ENCODE data around the gene ZNF695. TPM values are rescaled to one million over a fixed set of nuclear protein-coding genes. Genes with fewer than 3 reads are reported as not detected.
"Not testable (repeated sequence)": the region's sequence is repeated elsewhere in the genome, so short reads cannot be mapped to it uniquely, and the experiment has no call there.

Gene ZNF695
- total RNA-seq (2014; rRNA removed; shearing (Covaris generic)), result 15.3 and 22.7 TPM in 2 replicates

GRCh38 chr1:247007511-247008405, at the start of gene ZNF695:
TSS of gene ZNF695 (minus strand) at chr1:247008057. CDS start at chr1:247007908, 149 bp downstream.
- Histone ChIP-seq H3K36me3 (replicated peaks; ENCODE audit: control insufficient read depth, insufficient read depth, low read length) (no peaks in the 10 kb centered on the region), H3K27me3 (ENCODE audit: control insufficient read depth, insufficient read depth, low read length) (peaks cover 2% of the 10 kb centered on the region; the same call in 1 of the 2 replicates), H3K4me3 (ENCODE audit: insufficient read depth, low read depth, low read length) (peak within 1 kb of the TSS; percentile 92)
- DNase-seq, result peak; percentile 97

GRCh38 chr1:247056071-247056470, 48.2 kb upstream of the ZNF695 start:
- no peaks in the 10 kb centered on the region for H3K27me3 ChIP-seq (ENCODE audit: control insufficient read depth, insufficient read depth, low read length)
- no peak overlapping the region for H3K4me3 ChIP-seq (ENCODE audit: insufficient read depth, low read depth, low read length)
- DNase-seq, result no peak
- no peaks in the 10 kb centered on the region for H3K36me3 ChIP-seq (replicated peaks; ENCODE audit: control insufficient read depth, insufficient read depth, low read length)

- Histone ChIP-seq H3K4me3 (ENCODE audit: insufficient read depth, low read depth, low read length) (no peak overlapping the region), H3K36me3 (replicated peaks; ENCODE audit: control insufficient read depth, insufficient read depth, low read length) (no peaks in the 10 kb centered on the region), H3K27me3 (ENCODE audit: control insufficient read depth, insufficient read depth, low read length) (no peaks in the 10 kb centered on the region)
- DNase-seq, result no peak
Observed at GRCh38 chr1:247054992-247055415, 47.1 kb upstream of the ZNF695 start.

GRCh38 chr1:247047702-247048101, 39.8 kb upstream of the ZNF695 start:
- H3K4me3 ChIP-seq (ENCODE audit: insufficient read depth, low read depth, low read length), result no peak overlapping the region
- DNase-seq, result no peak

GRCh38 chr1:247047260-247047659, 39.4 kb upstream of the ZNF695 start:
- Histone ChIP-seq H3K36me3 (replicated peaks; ENCODE audit: control insufficient read depth, insufficient read depth, low read length) (no peaks in the 10 kb centered on the region), H3K4me3 (ENCODE audit: insufficient read depth, low read depth, low read length) (no peak overlapping the region), H3K27me3 (ENCODE audit: control insufficient read depth, insufficient read depth, low read length) (no peaks in the 10 kb centered on the region)
- no peak for DNase-seq

More at GRCh38 chr1:247047702-247048101, 39.8 kb upstream of the ZNF695 start:
- Histone ChIP-seq H3K36me3 (replicated peaks; ENCODE audit: control insufficient read depth, insufficient read depth, low read length) (no peaks in the 10 kb centered on the region), H3K27me3 (ENCODE audit: control insufficient read depth, insufficient read depth, low read length) (no peaks in the 10 kb centered on the region)

- Histone ChIP-seq H3K36me3 (replicated peaks; ENCODE audit: control insufficient read depth, insufficient read depth, low read length) (peaks cover 3% of the 10 kb centered on the region; the same call in 1 of the 2 replicates), H3K4me3 (ENCODE audit: insufficient read depth, low read depth, low read length) (no peak overlapping the region), H3K27me3 (ENCODE audit: control insufficient read depth, insufficient read depth, low read length) (no peaks in the 10 kb centered on the region)
- DNase-seq, result no peak
Observed at GRCh38 chr1:247043406-247043805, 35.5 kb upstream of the ZNF695 start.

- no peak for DNase-seq
- H3K36me3 ChIP-seq (replicated peaks; ENCODE audit: control insufficient read depth, insufficient read depth, low read length), result peaks cover 16% of the 10 kb centered on the region
- no peak overlapping the region for H3K4me3 ChIP-seq (ENCODE audit: insufficient read depth, low read depth, low read length)
- no peaks in the 10 kb centered on the region for H3K27me3 ChIP-seq (ENCODE audit: control insufficient read depth, insufficient read depth, low read length)
Observed at GRCh38 chr1:247037511-247038320, 29.9 kb upstream of the ZNF695 start.

- not testable (repeated sequence) for DNase-seq; H3K4me3 ChIP-seq (ENCODE audit: insufficient read depth, low read depth, low read length); H3K36me3 ChIP-seq (replicated peaks; ENCODE audit: control insufficient read depth, insufficient read depth, low read length); H3K27me3 ChIP-seq (ENCODE audit: control insufficient read depth, insufficient read depth, low read length)
Observed at GRCh38 chr1:247032306-247032705, 24.4 kb upstream of the ZNF695 start.

GRCh38 chr1:247024658-247025057, 16.8 kb upstream of the ZNF695 start:
- not testable (repeated sequence) for H3K4me3 ChIP-seq (ENCODE audit: insufficient read depth, low read depth, low read length); DNase-seq; H3K36me3 ChIP-seq (replicated peaks; ENCODE audit: control insufficient read depth, insufficient read depth, low read length); H3K27me3 ChIP-seq (ENCODE audit: control insufficient read depth, insufficient read depth, low read length)

- no peaks in the 10 kb centered on the region for H3K27me3 ChIP-seq (ENCODE audit: control insufficient read depth, insufficient read depth, low read length)
- H3K36me3 ChIP-seq (replicated peaks; ENCODE audit: control insufficient read depth, insufficient read depth, low read length), result no peaks in the 10 kb centered on the region
- no peak overlapping the region for H3K4me3 ChIP-seq (ENCODE audit: insufficient read depth, low read depth, low read length)
- no peak for DNase-seq
Observed at GRCh38 chr1:247013391-247013790, 5.5 kb upstream of the ZNF695 start.

- Histone ChIP-seq H3K36me3 (replicated peaks; ENCODE audit: control insufficient read depth, insufficient read depth, low read length) (no peaks in the 10 kb centered on the region), H3K27me3 (ENCODE audit: control insufficient read depth, insufficient read depth, low read length) (peaks cover 2% of the 10 kb centered on the region; the same call in 1 of the 2 replicates), H3K4me3 (ENCODE audit: insufficient read depth, low read depth, low read length) (no peak overlapping the region)
- DNase-seq, result no peak
Observed at GRCh38 chr1:247008406-247008799, 546 bp upstream of the ZNF695 start.

GRCh38 chr1:247004081-247004480, 3.8 kb downstream of the ZNF695 start:
- H3K27me3 ChIP-seq (ENCODE audit: control insufficient read depth, insufficient read depth, low read length); H3K36me3 ChIP-seq (replicated peaks; ENCODE audit: control insufficient read depth, insufficient read depth, low read length); DNase-seq; H3K4me3 ChIP-seq (ENCODE audit: insufficient read depth, low read depth, low read length): not testable (repeated sequence)

GRCh38 chr1:246989901-246990300, 18.0 kb downstream of the ZNF695 start:
- no peak overlapping the region for H3K4me3 ChIP-seq (ENCODE audit: insufficient read depth, low read depth, low read length)
- no peaks in the 10 kb centered on the region for H3K27me3 ChIP-seq (ENCODE audit: control insufficient read depth, insufficient read depth, low read length)
- no peak for DNase-seq
- peaks cover 21% of the 10 kb centered on the region for H3K36me3 ChIP-seq (replicated peaks; ENCODE audit: control insufficient read depth, insufficient read depth, low read length)

GRCh38 chr1:246988316-246988715, 19.5 kb downstream of the ZNF695 start:
- no peak for DNase-seq
- H3K27me3 ChIP-seq (ENCODE audit: control insufficient read depth, insufficient read depth, low read length), result no peaks in the 10 kb centered on the region
- no peak overlapping the region for H3K4me3 ChIP-seq (ENCODE audit: insufficient read depth, low read depth, low read length)
- H3K36me3 ChIP-seq (replicated peaks; ENCODE audit: control insufficient read depth, insufficient read depth, low read length), result peaks cover 25% of the 10 kb centered on the region
